Prostate gland (tissue), 2 donors: ENCODE results near the gene PAPPA.

Experiments used
- CTCF ChIP-seq, 4 experiments: fragments of 200-600 bp in 2 of 4; fragments of 450-650 bp in 2 of 4; sonication (generic) in 2 of 4; IDR thresholded peaks; 1 replicate in 3 of 4; 2 replicates in 1 of 4; pipeline ENCODE4 v1.5.1; 2016 to 2019; ENCODE audit warnings: antibody characterized with exemption in 4 of 4, mild to moderate bottlenecking in 2 of 4, moderate library complexity in 2 of 4
- POLR2AphosphoS5 ChIP-seq: sonication (generic); formaldehyde crosslinking; IDR thresholded peaks from one replicate; pipeline ENCODE4 v1.6.1; 2017; ENCODE audit warnings: antibody characterized with exemption

GRCh38 chr9:116342941-116343340, 189.3 kb downstream of the PAPPA start:
- no peak for TF ChIP-seq CTCF (IDR thresholded peaks at IDR 0.05)
- TF ChIP-seq POLR2AphosphoS5 = no peak
